HepG2 (cell line): Measurements from ENCODE around the gene RTP2. TPM values are rescaled to one million over a fixed set of nuclear protein-coding genes. Genes with fewer than 3 reads are reported as not detected.

Experiments used
- ATAC-seq: fragments of 200-7000 bp; cut with Tn5 transposase; 3 replicates; pipeline ENCODE4 v1.9.1; 2020; ENCODE audit warnings: mild to moderate bottlenecking, moderate library complexity
- BruUV-seq: library from RNA; stranded (reverse); fragments of 400-500 nt; replicated peaks from 2 replicates; lab custom pipeline; 2021; lab: Mats Ljungman, UMichigan
- CTCF ChIA-PET: fragments of 300-600 bp; formaldehyde crosslinking; extraction: SDS; loops from one replicate; lab custom pipeline; 2021; ENCODE audit warnings: low total read pairs, inconsistent platforms, low intra/inter-chr PET ratio; lab: Yijun Ruan, JAX
- POLR2A ChIA-PET: fragments of 350-600 bp; sonication (Branson Sonifier 250); formaldehyde crosslinking; loops from one replicate; lab custom pipeline; 2020; ENCODE audit warnings: antibody characterized with exemption, inconsistent platforms; lab: Yijun Ruan, JAX
- DNase-seq: peaks from one replicate; pipeline ENCODE4 v3.0.0-alpha.2; 2015; ENCODE audit warnings: low spot score
- FAIRE-seq: peaks from 3 replicates; lab custom pipeline; 2011; peaks lifted over from hg19 to GRCh38; lab: Jason Lieb, UNC
- H2AFZ ChIP-seq: one replicate; pipeline ENCODE4 v1.6.1; 2011; ENCODE audit warnings: low read length, inconsistent platforms
- H3K27ac ChIP-seq: fragments of 300-600 bp; 3 replicates; pipeline ENCODE4 v1.8.0; 2011; ENCODE audit warnings: mixed run types, mild to moderate bottlenecking, mixed read lengths, low read length, inconsistent platforms; ENCODE audit not compliant: insufficient read depth; ENCODE audit errors: extremely low read length
- H3K27me3 ChIP-seq, 2 experiments: fragments of 200-600 bp in 1 of 2; 2 replicates in 1 of 2; 3 replicates in 1 of 2; pipeline versions ENCODE4 v1.6.0 to v1.8.0; 2011; ENCODE audit warnings: low read length in 2 of 2, mild to moderate bottlenecking in 2 of 2, moderate library complexity in 2 of 2, inconsistent platforms in 1 of 2; ENCODE audit not compliant: insufficient read depth in 2 of 2, control insufficient read depth in 1 of 2
- H3K36me3 ChIP-seq, 2 experiments: fragments of 200-600 bp in 1 of 2; replicated peaks in 1 of 2; 2 replicates in 1 of 2; 3 replicates in 1 of 2; pipeline versions ENCODE4 v1.5.1 to v1.8.0; 2011; ENCODE audit warnings: low read length in 2 of 2, inconsistent platforms in 1 of 2; ENCODE audit not compliant: insufficient read depth in 2 of 2, control insufficient read depth in 1 of 2
- H3K4me1 ChIP-seq: 2 replicates; pipeline ENCODE4 v1.5.1; 2012; ENCODE audit warnings: low read length, inconsistent platforms; ENCODE audit not compliant: insufficient read depth
- H3K4me2 ChIP-seq: 2 replicates; pipeline ENCODE4 v1.6.0; 2011; ENCODE audit warnings: low read depth, low read length, inconsistent platforms
- H3K4me3 ChIP-seq, 3 experiments: fragments of 200-600 bp in 1 of 3; sonication (generic), shearing (Covaris generic) in 1 of 3; replicated peaks in 1 of 3; 2 replicates each; pipeline ENCODE4 v1.5.1; 2011 to 2016; ENCODE audit warnings: low read length in 3 of 3, inconsistent platforms in 2 of 3, low read depth in 2 of 3, mild to moderate bottlenecking in 2 of 3, control low read depth in 1 of 3, mixed read lengths in 1 of 3; ENCODE audit not compliant: insufficient read depth in 1 of 3
- H3K79me2 ChIP-seq: one replicate; pipeline ENCODE4 v1.6.1; 2011; ENCODE audit warnings: low read length, inconsistent platforms; ENCODE audit not compliant: insufficient read depth
- H3K9ac ChIP-seq: 2 replicates; pipeline ENCODE4 v1.6.0; 2011; ENCODE audit warnings: mild to moderate bottlenecking, low read depth, low read length, inconsistent platforms; ENCODE audit not compliant: insufficient read depth
- H3K9me3 ChIP-seq: 2 replicates; pipeline ENCODE4 v1.5.1; 2012; ENCODE audit warnings: mild to moderate bottlenecking, low read length
- H4K20me1 ChIP-seq: 2 replicates; pipeline ENCODE4 v1.6.0; 2011; ENCODE audit warnings: inconsistent platforms, mild to moderate bottlenecking, low read length, moderate library complexity; ENCODE audit not compliant: insufficient read depth
- AHR ChIP-seq: IDR thresholded peaks from 2 replicates; pipeline ENCODE4 v1.6.1; 2018; ENCODE audit warnings: missing genetic modification reagents, missing compliant biosample characterization
- HNRNPLL ChIP-seq: fragments of 200-400 bp; formaldehyde crosslinking; IDR thresholded peaks from 2 replicates; pipeline ENCODE4 v1.6.1; 2017; ENCODE audit warnings: mild to moderate bottlenecking, low read depth, low read length; ENCODE audit not compliant: poor library complexity, severe bottlenecking
- JUN ChIP-seq: sonication (generic); formaldehyde crosslinking; IDR thresholded peaks from 2 replicates; pipeline ENCODE4 v1.4.0; 2020; ENCODE audit warnings: mild to moderate bottlenecking, missing genetic modification reagents
- KDM5A ChIP-seq: fragments of 200-600 bp; sonication (generic); IDR thresholded peaks from 2 replicates; pipeline ENCODE4 v1.7.0; 2018; ENCODE audit warnings: antibody characterized with exemption, mild to moderate bottlenecking, low read length, borderline replicate concordance
- NCOA2 ChIP-seq: sonication (generic); formaldehyde crosslinking; IDR thresholded peaks from 2 replicates; pipeline ENCODE4 v1.8.0; 2022; ENCODE audit warnings: inconsistent platforms
- NFIB ChIP-seq: sonication (generic); formaldehyde crosslinking; IDR thresholded peaks from 2 replicates; pipeline ENCODE4 v1.9.0; 2021; ENCODE audit warnings: missing genetic modification reagents, mild to moderate bottlenecking, borderline replicate concordance
- NRL ChIP-seq: sonication (generic); formaldehyde crosslinking; IDR thresholded peaks from 2 replicates; pipeline ENCODE4 v1.5.0; 2020; ENCODE audit warnings: missing genetic modification reagents, mild to moderate bottlenecking, moderate library complexity, borderline replicate concordance
- PRPF4 ChIP-seq: fragments of 200-400 bp; formaldehyde crosslinking; IDR thresholded peaks from 2 replicates; pipeline ENCODE4 v1.6.1; 2016; ENCODE audit warnings: low read length, low read depth; ENCODE audit not compliant: poor library complexity, severe bottlenecking
- SAP130 ChIP-seq: IDR thresholded peaks from 2 replicates; pipeline ENCODE4 v1.6.1; 2016; ENCODE audit warnings: low read depth
- SP140L ChIP-seq: sonication (generic); formaldehyde crosslinking; IDR thresholded peaks from 2 replicates; pipeline ENCODE4 v1.4.0; 2020; ENCODE audit warnings: missing genetic modification reagents, borderline replicate concordance
- SPEN ChIP-seq: sonication (generic); formaldehyde crosslinking; IDR thresholded peaks from 2 replicates; pipeline ENCODE4 v1.5.1; 2020; ENCODE audit warnings: low read depth, mild to moderate bottlenecking, missing genetic modification reagents
- ZNF101 ChIP-seq: sonication (generic); formaldehyde crosslinking; IDR thresholded peaks from 2 replicates; pipeline ENCODE4 v1.4.0; 2020; ENCODE audit warnings: mild to moderate bottlenecking, low read depth, missing genetic modification reagents, borderline replicate concordance
- ZNF431 ChIP-seq: sonication (generic); formaldehyde crosslinking; IDR thresholded peaks from 2 replicates; pipeline ENCODE4 v1.9.0; 2022; ENCODE audit warnings: missing genetic modification reagents, low read depth, mild to moderate bottlenecking, borderline replicate concordance
- ZNF605 ChIP-seq: sonication (generic); formaldehyde crosslinking; IDR thresholded peaks from 2 replicates; pipeline ENCODE4 v1.8.0; 2022; ENCODE audit warnings: mild to moderate bottlenecking, missing genetic modification reagents
- ZNF761 ChIP-seq: sonication (generic); formaldehyde crosslinking; conservative IDR thresholded peaks from 2 replicates; pipeline ENCODE4 v1.4.0; 2020; ENCODE audit warnings: mild to moderate bottlenecking, missing genetic modification reagents
- ZNF790 ChIP-seq: sonication (generic); formaldehyde crosslinking; IDR thresholded peaks from 2 replicates; pipeline ENCODE4 v1.8.0; 2022; ENCODE audit warnings: missing genetic modification reagents, mild to moderate bottlenecking, borderline replicate concordance
- ZNF879 ChIP-seq: sonication (generic); formaldehyde crosslinking; IDR thresholded peaks from 2 replicates; pipeline ENCODE4 v1.8.1; 2023; ENCODE audit warnings: missing genetic modification reagents
- WGBS: methylation state at CpG from one replicate; pipeline ENCODE4 v1.1.6; 2017; ENCODE audit warnings: low lambda C conversion rate; 5-methylcytosine and 5-hydroxymethylcytosine counted together
- in situ Hi-C: cut with HindIII; loops from 2 replicates; pipeline ENCODE4 v1.10.0; 2017; ENCODE audit warnings: low pct_unique_long_range_greater_than_20kb; ENCODE audit not compliant: extremely low pct_ligation_motif_present
- intact Hi-C: fragments of 100-400 bp; cut with micrococcal nuclease; formaldehyde crosslinking; loops from one replicate; pipeline ENCODE4 v1.10.0; 2022; ENCODE audit not compliant: unreplicated experiment
- polyA plus RNA-seq, 8 experiments: library from polyadenylated mRNA; depleted of rRNA in 3 of 8; stranded (reverse) in 7 of 8; unstranded in 1 of 8; fragments of >200 nt; fragmentation: Illumina TruSeq in 4 of 8; extraction: Trizol in 4 of 8; gene quantifications; 2 replicates each; pipeline versions ENCODE4 v1.2.1 to v1.2.3, GENCODE V29; 2011 to 2016; ENCODE audit warnings: low read depth in 4 of 8, missing spikeins in 1 of 8, mixed read lengths in 1 of 8; ENCODE audit not compliant: insufficient read depth in 1 of 8
- total RNA-seq, 5 experiments: library from RNA; depleted of rRNA; stranded (reverse); fragments of >200 nt; fragmentation: Illumina TruSeq; extraction: Trizol; gene quantifications; 2 replicates each; pipeline ENCODE4 v1.2.3, GENCODE V29; 2016; ENCODE audit warnings: low read depth in 1 of 5
- TF ChIP-seq, protein P1 (sequence below): sonication (generic); formaldehyde crosslinking; IDR thresholded peaks from 2 replicates; pipeline ENCODE4 v1.8.0; 2022; ENCODE audit warnings: missing genetic modification reagents, mild to moderate bottlenecking, borderline replicate concordance
- TF ChIP-seq, protein P2 (sequence below): sonication (generic); formaldehyde crosslinking; IDR thresholded peaks from 2 replicates; pipeline ENCODE4 v1.4.0; 2020; ENCODE audit warnings: mild to moderate bottlenecking, missing genetic modification reagents
- TF ChIP-seq, protein P3 (sequence below): sonication (generic); formaldehyde crosslinking; conservative IDR thresholded peaks from 2 replicates; pipeline ENCODE4 v1.5.0; 2020; ENCODE audit warnings: missing genetic modification reagents

Gene RTP2
- total and polyA plus RNA-seq, 2 of the 13 experiments (the other 11 are each of a cell fraction or from before 2014, with no cell fraction given) = not detected

DNA sequence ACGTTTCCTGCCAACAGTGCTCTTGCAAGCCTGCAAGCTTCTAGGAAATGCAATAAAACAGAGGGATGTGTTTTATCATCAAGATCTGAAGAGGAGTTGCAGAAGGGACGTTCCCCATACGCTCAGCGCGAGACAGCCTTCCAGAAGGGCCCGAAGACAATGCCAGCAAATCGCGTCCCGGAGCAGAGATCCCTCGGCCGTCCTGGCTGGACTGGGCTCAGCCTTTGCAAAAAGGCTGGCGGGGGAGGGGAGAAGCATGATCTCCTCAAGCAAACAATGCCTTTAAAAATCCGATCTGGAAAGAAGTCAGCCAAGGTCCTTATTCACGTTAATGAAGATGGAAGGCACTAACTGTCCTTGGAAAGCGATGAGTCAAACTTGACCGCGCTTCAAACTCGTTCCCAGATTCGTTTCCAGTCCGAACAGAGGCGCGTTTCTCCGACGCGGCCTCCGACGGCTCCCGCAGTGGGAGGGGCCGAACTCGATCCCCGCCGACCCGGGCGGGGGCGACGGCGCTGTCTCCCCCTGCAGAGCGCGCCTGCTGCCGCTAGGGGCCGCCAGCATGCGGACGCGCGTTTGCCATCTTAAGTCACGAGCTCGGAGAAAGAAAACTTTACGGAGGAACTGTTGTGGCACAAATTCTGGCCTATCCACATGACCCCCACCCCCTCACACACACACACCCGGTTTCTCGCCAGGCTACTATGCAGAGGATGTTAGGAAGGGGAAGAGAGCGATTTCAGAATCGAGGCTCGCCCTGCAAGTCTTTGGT is 37.4 kb upstream of the RTP2 start:
- H3K9me3 ChIP-seq = no peaks in the 10 kb centered on the region
- peak overlapping the region; percentile 98 to 100 (median 99) for H3K4me3 ChIP-seq
- DNase-seq = no peak
- H3K79me2 ChIP-seq = peaks cover 100% of the 10 kb centered on the region
- intact Hi-C loops (loop anchor here (1.0 to 10.0 kb wide), 8 partner anchors 433 to 1493 kb away; no protein-coding TSS in a partner anchor), in situ Hi-C loops (loop anchor here (5.0 to 25.0 kb wide), 9 partner anchors 265 to 1405 kb away; no protein-coding TSS in a partner anchor)
- peak overlapping the region; percentile 95 for H3K4me2 ChIP-seq
- H3K36me3 ChIP-seq = peaks cover 0 to 6% of the 10 kb centered on the region in 2 experiments; a peak in 3 of 5 replicates
- FAIRE-seq = no peak
- peak overlapping the region; percentile 100 for H3K27ac ChIP-seq
- H4K20me1 ChIP-seq = peaks cover 93% of the 10 kb centered on the region
- 15% methylated on average over 45 of the region's 53 CpGs for WGBS
- peak; percentile 52 for ATAC-seq
- peak overlapping the region; percentile 99 for H3K9ac ChIP-seq
- no peak overlapping the region for H2AFZ ChIP-seq
- H3K4me1 ChIP-seq = peaks cover 57% of the 10 kb centered on the region
- no TSS peak for BruUV-seq
- peaks cover 0 to 4% of the 10 kb centered on the region in 2 experiments; a peak in 1 of 5 replicates for H3K27me3 ChIP-seq
- ChIA-PET CTCF (interaction anchor here (1.3 to 3.5 kb wide), 3 partner anchors 1215 to 1309 kb away, joined by 3 to 16 read pairs (median 8); no protein-coding TSS in a partner anchor), POLR2A (interaction anchor here (1.0 to 5.7 kb wide), 12 partner anchors 11 to 1215 kb away, joined by 3 to 31 read pairs (median 7); partner anchors contain the start of gene LPP)
- TF ChIP-seq JUN (CRISPR knock-in tag) (peak; percentile 30; the same call in 1 of the 2 replicates), SPEN (CRISPR knock-in tag) (no peak; the same call in 1 of the 2 replicates), ZNF431 (CRISPR knock-in tag) (no peak), SP140L (CRISPR knock-in tag) (no peak), PRPF4 (no peak), ZNF605 (CRISPR knock-in tag) (peak; percentile 46; the same call in 1 of the 2 replicates), NCOA2 (no peak), NFIB (CRISPR knock-in tag) (no peak), ZNF101 (CRISPR knock-in tag) (no peak), HNRNPLL (peak; percentile 42), ZNF761 (CRISPR knock-in tag) (no peak), NRL (CRISPR knock-in tag) (no peak), SAP130 (peak; percentile 51; the same call in 1 of the 2 replicates), ZNF790 (CRISPR knock-in tag) (no peak), ZNF879 (CRISPR knock-in tag) (no peak), AHR (CRISPR knock-in tag) (0 out of 2 replicates have a peak, but pooled peaks have one; percentile 19), KDM5A (no peak)
- TF ChIP-seq, protein P1, sequence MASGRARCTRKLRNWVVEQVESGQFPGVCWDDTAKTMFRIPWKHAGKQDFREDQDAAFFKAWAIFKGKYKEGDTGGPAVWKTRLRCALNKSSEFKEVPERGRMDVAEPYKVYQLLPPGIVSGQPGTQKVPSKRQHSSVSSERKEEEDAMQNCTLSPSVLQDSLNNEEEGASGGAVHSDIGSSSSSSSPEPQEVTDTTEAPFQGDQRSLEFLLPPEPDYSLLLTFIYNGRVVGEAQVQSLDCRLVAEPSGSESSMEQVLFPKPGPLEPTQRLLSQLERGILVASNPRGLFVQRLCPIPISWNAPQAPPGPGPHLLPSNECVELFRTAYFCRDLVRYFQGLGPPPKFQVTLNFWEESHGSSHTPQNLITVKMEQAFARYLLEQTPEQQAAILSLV (CRISPR knock-in tag) = 0 out of 2 replicates have a peak, but pooled peaks have one; percentile 44
- TF ChIP-seq, protein P2, sequence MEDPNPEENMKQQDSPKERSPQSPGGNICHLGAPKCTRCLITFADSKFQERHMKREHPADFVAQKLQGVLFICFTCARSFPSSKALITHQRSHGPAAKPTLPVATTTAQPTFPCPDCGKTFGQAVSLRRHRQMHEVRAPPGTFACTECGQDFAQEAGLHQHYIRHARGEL = peak; percentile 88; the same call in 1 of the 2 replicates
- TF ChIP-seq, protein P3, sequence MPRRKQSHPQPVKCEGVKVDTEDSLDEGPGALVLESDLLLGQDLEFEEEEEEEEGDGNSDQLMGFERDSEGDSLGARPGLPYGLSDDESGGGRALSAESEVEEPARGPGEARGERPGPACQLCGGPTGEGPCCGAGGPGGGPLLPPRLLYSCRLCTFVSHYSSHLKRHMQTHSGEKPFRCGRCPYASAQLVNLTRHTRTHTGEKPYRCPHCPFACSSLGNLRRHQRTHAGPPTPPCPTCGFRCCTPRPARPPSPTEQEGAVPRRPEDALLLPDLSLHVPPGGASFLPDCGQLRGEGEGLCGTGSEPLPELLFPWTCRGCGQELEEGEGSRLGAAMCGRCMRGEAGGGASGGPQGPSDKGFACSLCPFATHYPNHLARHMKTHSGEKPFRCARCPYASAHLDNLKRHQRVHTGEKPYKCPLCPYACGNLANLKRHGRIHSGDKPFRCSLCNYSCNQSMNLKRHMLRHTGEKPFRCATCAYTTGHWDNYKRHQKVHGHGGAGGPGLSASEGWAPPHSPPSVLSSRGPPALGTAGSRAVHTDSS = no peak
